ENCODE results near the gene KLHL25. TPM values are rescaled to one million over a fixed set of nuclear protein-coding genes. Genes with fewer than 3 reads are reported as not detected.

Gene KLHL25
- total RNA-seq, 1 experiment from 2014 or later = 18.4 TPM

DNA sequence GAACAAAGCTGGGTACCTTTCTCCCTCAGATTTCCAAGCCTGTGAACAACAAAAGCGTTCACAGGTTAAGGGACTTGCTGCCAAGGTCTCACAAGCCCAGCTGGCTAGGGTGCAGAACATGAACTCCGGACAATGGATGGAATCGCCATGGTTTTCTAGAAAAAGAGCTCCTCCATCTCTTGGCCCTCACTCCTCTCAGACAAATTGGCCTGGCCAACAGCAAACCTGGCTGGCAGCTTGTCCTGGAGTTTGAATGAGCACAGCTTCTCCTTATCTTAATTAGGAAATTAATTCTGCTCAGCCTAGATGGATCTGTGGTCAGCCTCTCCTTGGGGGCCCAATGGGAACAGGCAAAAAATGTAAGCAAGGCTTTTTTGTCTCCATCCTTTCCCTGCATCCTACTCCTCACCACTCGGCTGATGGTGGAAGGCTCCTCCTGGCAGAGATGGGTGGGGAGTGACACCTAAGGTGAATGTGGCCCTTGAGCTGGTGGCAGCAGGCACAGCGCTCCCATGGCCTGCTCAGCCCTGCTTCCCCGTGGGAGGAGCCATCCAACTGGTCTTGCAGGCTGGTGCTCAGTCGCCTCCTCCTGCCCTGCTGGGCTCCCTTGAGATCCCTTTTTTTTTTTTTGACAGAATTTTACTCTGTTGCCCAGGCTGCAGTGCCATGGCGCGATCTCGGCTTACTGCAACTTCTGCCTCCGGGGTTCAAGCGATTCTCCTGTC, 5.8 kb downstream of the KLHL25 start:
- Histone ChIP-seq H3K9ac (ENCODE audit: extremely low read depth, insufficient read length, low read length) (no peak overlapping the region), H3K56ac (ENCODE audit: insufficient read length, low read depth, low read length) (no peak overlapping the region), H2BK5ac (ENCODE audit: insufficient read length, low read length) (no peak overlapping the region), H2BK12ac (ENCODE audit: insufficient read length, low read depth, low read length) (no peak overlapping the region), H2BK120ac (ENCODE audit: low read depth, low read length, poor library complexity, severe bottlenecking) (no peak overlapping the region), H4K20me1 (ENCODE audit: control insufficient read depth, insufficient read depth, insufficient read length) (no peaks in the 10 kb centered on the region), H3K23me2 (ENCODE audit: insufficient read length, low read depth, low read length, poor library complexity, severe bottlenecking) (peaks cover 6% of the 10 kb centered on the region), H2BK20ac (ENCODE audit: low read depth, low read length, poor library complexity, severe bottlenecking) (no peak overlapping the region), H2BK15ac (ENCODE audit: low read depth, low read length) (no peak overlapping the region), H2AFZ (ENCODE audit: low read length) (no peak overlapping the region), H3K4me2 (ENCODE audit: insufficient read depth, insufficient read length, low read length) (no peak overlapping the region), H3K23ac (ENCODE audit: insufficient read length, low read depth, low read length) (no peak overlapping the region), H3K18ac (ENCODE audit: insufficient read length, low read depth, low read length) (no peak overlapping the region), H3K27ac (ENCODE audit: insufficient read length, low read depth, low read length) (no peak overlapping the region), H3K79me2 (ENCODE audit: insufficient read depth, low read length) (peaks cover 32% of the 10 kb centered on the region; the same call in 1 of the 2 replicates), H3K4me1 (ENCODE audit: insufficient read depth, low read length) (peaks cover 14% of the 10 kb centered on the region; the same call in 1 of the 2 replicates), H4K91ac (ENCODE audit: insufficient read length, low read depth, low read length) (no peak overlapping the region), H4K5ac (ENCODE audit: insufficient read length, low read depth, low read length) (no peak overlapping the region), H2AK5ac (ENCODE audit: insufficient read length, low read length) (no peak overlapping the region), H3T11ph (ENCODE audit: low read length) (no peak overlapping the region), H3K14ac (ENCODE audit: insufficient read depth, low read length) (no peak overlapping the region), H3K4ac (ENCODE audit: low read depth, low read length) (no peak overlapping the region), H3K27me3 (ENCODE audit: insufficient read depth, low read length) (no peaks in the 10 kb centered on the region), H3K79me1 (ENCODE audit: insufficient read depth, low read depth, low read length, poor library complexity, severe bottlenecking) (peaks cover 8% of the 10 kb centered on the region), H4K8ac (replicated peaks; ENCODE audit: insufficient read length, low read depth, low read length) (no peak overlapping the region), H3K9me3 (ENCODE audit: control insufficient read depth, low read depth, low read length) (no peaks in the 10 kb centered on the region)
- peak overlapping the region in 2 of 3 experiments; percentile 58 to 80; a peak in 1 of 7 replicates for H3K27ac Mint-ChIP-seq
- no peaks in the 10 kb centered on the region for H3K27me3 Mint-ChIP-seq (ENCODE audit: low read depth)
- TF ChIP-seq, protein P1, sequence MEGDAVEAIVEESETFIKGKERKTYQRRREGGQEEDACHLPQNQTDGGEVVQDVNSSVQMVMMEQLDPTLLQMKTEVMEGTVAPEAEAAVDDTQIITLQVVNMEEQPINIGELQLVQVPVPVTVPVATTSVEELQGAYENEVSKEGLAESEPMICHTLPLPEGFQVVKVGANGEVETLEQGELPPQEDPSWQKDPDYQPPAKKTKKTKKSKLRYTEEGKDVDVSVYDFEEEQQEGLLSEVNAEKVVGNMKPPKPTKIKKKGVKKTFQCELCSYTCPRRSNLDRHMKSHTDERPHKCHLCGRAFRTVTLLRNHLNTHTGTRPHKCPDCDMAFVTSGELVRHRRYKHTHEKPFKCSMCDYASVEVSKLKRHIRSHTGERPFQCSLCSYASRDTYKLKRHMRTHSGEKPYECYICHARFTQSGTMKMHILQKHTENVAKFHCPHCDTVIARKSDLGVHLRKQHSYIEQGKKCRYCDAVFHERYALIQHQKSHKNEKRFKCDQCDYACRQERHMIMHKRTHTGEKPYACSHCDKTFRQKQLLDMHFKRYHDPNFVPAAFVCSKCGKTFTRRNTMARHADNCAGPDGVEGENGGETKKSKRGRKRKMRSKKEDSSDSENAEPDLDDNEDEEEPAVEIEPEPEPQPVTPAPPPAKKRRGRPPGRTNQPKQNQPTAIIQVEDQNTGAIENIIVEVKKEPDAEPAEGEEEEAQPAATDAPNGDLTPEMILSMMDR (conservative IDR thresholded peaks at IDR 0.05) = no peak
- H3K4me1 Mint-ChIP-seq = peaks cover 53 to 66% of the 10 kb centered on the region in 2 experiments
- no peaks in the 10 kb centered on the region for H3K9me3 Mint-ChIP-seq
- peaks cover 7 to 12% (median 10%) of the 10 kb centered on the region in 3 experiments; a peak in 6 of 7 replicates for H3K36me3 Mint-ChIP-seq (ENCODE audit: insufficient read depth in 1 of 3, low read depth in 3 of 3)
- no peak for DNase-seq
- H3K4me3 Mint-ChIP-seq = no peak overlapping the region
- no CpG with 5 or more reads among the region's 12 CpGs for WGBS (ENCODE audit: extremely low coverage, insufficient read length, low lambda C conversion rate)
